ENCODE measurements around the gene MACC1. TPM values are rescaled to one million over a fixed set of nuclear protein-coding genes. Genes with fewer than 3 reads are reported as not detected.

Gene MACC1
- total and polyA plus RNA-seq, 9 of the 15 experiments (the other 6 are each of a cell fraction or from before 2014, with no cell fraction given): 5.9 to 30.2 (median 10.4) TPM

- Histone ChIP-seq H4K20me1 (replicated peaks; ENCODE audit: control insufficient read depth, insufficient read depth, low read length) (no peaks in the 10 kb centered on the region), H3K4me1 (replicated peaks in 1 of 2; ENCODE audit: control insufficient read depth in 2 of 2, insufficient read depth in 2 of 2, low read length in 2 of 2) (no peaks in the 10 kb centered on the region), H3K36me3 (ENCODE audit: control insufficient read depth, insufficient read depth, low read length) (peaks cover 13% of the 10 kb centered on the region; the same call in 2 of the 3 replicates), H3K4me2 (ENCODE audit: insufficient read depth, low read length) (no peak overlapping the region), H3K9ac (ENCODE audit: insufficient read depth in 1 of 2, low read depth in 2 of 2, low read length in 2 of 2) (no peak overlapping the region), H3K9me1 (ENCODE audit: control insufficient read depth, insufficient read depth, low read length) (no peaks in the 10 kb centered on the region), H3K27ac (ENCODE audit: extremely low read depth, low read depth, low read length) (no peak overlapping the region), H3K27me3 (ENCODE audit: control insufficient read depth in 2 of 2, insufficient read depth in 2 of 2, low read length in 2 of 2) (no peaks in the 10 kb centered on the region), H3K4me3 (no peak overlapping the region), H3K9me3 (replicated peaks; ENCODE audit: control insufficient read depth, insufficient read depth, low read depth, low read length) (no peaks in the 10 kb centered on the region), H3K79me2 (ENCODE audit: control insufficient read depth, insufficient read depth, low read length) (no peaks in the 10 kb centered on the region), H2AFZ (ENCODE audit: low read depth, low read length) (no peak overlapping the region)
- no TSS peak for BruUV-seq (replicated peaks)
- DNase-seq (ENCODE audit: extremely low read depth in 1 of 4, low spot score in 3 of 4) (no peak), FAIRE-seq (no peak), ATAC-seq (no peak)
- TF ChIP-seq CHD4 (IDR thresholded peaks at IDR 0.05; ENCODE audit: insufficient read depth, insufficient replicate concordance, low read depth, low read length, poor library complexity, severe bottlenecking) (no peak), ZNF282 (CRISPR knock-in tag; IDR thresholded peaks at IDR 0.05) (no peak), POU5F1 (IDR thresholded peaks at IDR 0.05; ENCODE audit: borderline replicate concordance, low read depth, low read length, partially characterized antibody) (no peak), RBFOX2 (IDR thresholded peaks at IDR 0.05; ENCODE audit: low read depth, low read length) (no peak), USF1 (CRISPR knock-in tag; IDR thresholded peaks at IDR 0.05) (no peak), ZNF511 (CRISPR knock-in tag; IDR thresholded peaks at IDR 0.05) (no peak), FOXO4 (CRISPR knock-in tag; IDR thresholded peaks at IDR 0.05) (no peak), KLF16 (IDR thresholded peaks at IDR 0.05) (no peak), ZBTB1 (CRISPR knock-in tag; IDR thresholded peaks at IDR 0.05; ENCODE audit: borderline replicate concordance, low read depth) (no peak), NR0B1 (IDR thresholded peaks at IDR 0.05; ENCODE audit: partially characterized antibody) (no peak), ARNT (IDR thresholded peaks at IDR 0.05) (no peak), NFE2 (IDR thresholded peaks at IDR 0.05; ENCODE audit: low read depth) (no peak), HDAC8 (tag; IDR thresholded peaks at IDR 0.05) (no peak), MTA1 (IDR thresholded peaks at IDR 0.05; ENCODE audit: borderline replicate concordance) (no peak)
- POLR2A ChIA-PET: no interaction called here
- in situ Hi-C loops (cut with MboI): loop anchor here (25.0 kb wide), 1 partner anchor 390 kb away; the partner anchor contains the start of gene TMEM196
- CTCF ChIA-PET (ENCODE audit: low intra/inter-chr PET ratio): no interaction called here
- intact Hi-C loops (cut with micrococcal nuclease): no loop called here
These were observed 64.7 kb downstream of the MACC1 start for GRCh38 chr7:20152511-20152910.
